Measurements from ENCODE around the gene TADA2B.

Gene TADA2B, protein sequence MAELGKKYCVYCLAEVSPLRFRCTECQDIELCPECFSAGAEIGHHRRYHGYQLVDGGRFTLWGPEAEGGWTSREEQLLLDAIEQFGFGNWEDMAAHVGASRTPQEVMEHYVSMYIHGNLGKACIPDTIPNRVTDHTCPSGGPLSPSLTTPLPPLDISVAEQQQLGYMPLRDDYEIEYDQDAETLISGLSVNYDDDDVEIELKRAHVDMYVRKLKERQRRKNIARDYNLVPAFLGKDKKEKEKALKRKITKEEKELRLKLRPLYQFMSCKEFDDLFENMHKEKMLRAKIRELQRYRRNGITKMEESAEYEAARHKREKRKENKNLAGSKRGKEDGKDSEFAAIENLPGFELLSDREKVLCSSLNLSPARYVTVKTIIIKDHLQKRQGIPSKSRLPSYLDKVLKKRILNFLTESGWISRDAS

DNA sequence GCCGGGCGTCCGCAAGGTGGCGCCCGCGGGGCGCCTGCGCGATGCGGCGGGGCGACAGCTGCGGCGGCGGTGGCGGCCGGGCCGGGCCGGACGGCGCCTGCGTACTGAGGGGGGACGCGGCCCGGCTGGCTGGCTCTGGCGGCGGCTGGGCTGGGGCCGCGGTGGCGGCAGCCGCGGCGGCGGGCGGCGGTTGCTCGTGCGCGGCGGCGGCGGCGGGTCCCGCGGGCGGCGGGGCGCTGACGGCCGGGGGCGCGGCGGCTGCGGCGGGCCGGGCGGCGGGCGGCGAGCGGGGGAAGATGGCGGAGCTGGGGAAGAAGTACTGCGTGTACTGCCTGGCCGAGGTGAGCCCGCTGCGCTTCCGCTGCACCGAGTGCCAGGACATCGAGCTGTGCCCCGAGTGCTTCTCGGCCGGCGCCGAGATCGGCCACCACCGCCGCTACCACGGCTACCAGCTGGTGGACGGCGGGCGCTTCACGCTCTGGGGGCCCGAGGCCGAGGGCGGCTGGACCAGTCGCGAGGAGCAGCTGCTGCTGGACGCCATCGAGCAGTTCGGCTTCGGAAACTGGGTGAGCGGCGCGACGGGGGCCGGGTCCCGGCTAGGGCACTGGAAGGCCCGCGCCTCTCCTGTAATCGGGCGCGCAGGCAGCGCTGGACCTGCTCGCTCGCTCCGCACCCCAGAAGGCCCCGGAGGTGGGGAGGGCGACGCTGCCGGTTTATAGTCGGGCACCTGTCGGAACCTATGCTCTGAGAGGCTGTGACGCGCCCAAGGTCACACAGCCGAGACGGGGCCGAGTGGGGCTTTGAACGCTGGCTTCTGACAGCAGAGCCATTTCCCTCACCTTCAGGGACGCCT lies at the start of gene TADA2B:
Gene TADA2B (plus strand): TSS at position 89 of the 853 bp plus-strand sequence. CDS start 208 bp downstream, at position 297.
- peak; percentile 65 for DNase-seq (ENCODE audit: insufficient read length, low spot score)
- TF ChIP-seq POLR2A (IDR thresholded peaks at IDR 0.05; ENCODE audit: low read depth, low read length) = peak; percentile 60
- FAIRE-seq = no peak

DNA sequence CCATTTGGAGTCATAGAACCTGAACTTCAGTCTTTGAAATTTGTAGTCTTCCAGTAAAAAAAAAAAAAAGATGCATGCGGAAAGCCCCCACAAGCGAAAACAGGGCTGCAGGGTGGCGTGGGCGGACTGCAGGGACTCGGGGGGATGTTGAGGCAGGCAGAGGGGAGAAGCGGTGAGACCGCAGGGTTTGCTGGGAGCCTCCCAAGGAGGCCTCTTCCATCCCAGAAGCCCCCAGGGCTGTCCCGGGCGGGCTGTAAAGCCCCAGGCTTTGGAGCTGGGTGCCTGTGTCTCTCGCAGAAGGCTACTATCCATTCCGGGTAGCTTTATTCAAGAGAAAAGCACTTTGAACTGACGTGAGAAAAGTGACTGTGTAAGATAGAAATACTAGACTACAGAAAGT lies 46.7 kb upstream of the TADA2B start:
- TF ChIP-seq POLR2A (IDR thresholded peaks at IDR 0.05; ENCODE audit: low read depth, low read length) = no peak
- DNase-seq (ENCODE audit: insufficient read length, low spot score) (no peak), FAIRE-seq (no peak)

DNA sequence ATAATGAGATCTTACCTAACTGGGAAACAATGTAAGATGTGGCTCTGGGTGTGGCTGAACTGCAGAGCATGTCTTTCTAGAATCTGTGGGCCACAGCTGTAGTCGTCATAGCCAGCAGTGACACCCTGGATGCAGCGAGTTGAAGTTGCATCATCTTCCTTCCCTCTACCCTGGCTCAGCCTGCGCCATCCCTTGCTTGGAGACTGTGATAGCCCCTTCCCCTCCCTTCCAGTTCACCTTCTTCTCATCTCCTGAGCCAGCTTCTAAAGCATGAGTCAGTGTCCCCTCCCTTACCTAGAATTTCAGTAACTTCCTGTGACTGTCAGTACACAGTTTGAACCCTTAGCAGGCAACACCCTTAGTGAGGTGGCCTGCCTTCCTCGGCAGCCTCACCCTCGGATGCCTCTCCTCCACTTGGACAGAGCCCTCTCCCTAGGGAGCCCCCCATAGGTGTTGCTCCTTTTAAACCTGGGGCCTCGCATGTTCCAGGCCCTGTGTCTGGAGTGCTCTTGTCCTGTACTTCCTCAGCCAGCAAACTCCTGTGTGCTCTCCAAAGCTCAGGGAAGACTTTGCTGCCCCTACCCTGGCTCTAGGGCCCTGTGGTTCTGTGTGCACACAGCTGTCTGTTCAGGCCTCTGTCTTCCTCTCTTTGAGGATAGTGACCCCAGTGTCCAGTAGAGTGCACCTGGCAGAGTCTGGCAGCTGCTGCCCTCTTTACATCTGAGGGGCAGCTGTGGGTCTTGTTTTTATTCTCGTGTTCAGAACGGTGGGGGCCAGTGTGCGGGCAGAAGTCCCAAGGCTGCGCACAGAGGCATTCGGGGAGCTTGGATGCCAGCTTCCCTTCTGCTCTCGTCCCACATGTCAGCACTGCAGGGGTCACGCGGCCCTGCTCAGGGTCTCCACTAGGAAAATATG lies 43.7 kb upstream of the TADA2B start:
- no peak for FAIRE-seq
- no peak for TF ChIP-seq POLR2A (IDR thresholded peaks at IDR 0.05; ENCODE audit: low read depth, low read length)
- DNase-seq (ENCODE audit: insufficient read length, low spot score) = no peak

DNA sequence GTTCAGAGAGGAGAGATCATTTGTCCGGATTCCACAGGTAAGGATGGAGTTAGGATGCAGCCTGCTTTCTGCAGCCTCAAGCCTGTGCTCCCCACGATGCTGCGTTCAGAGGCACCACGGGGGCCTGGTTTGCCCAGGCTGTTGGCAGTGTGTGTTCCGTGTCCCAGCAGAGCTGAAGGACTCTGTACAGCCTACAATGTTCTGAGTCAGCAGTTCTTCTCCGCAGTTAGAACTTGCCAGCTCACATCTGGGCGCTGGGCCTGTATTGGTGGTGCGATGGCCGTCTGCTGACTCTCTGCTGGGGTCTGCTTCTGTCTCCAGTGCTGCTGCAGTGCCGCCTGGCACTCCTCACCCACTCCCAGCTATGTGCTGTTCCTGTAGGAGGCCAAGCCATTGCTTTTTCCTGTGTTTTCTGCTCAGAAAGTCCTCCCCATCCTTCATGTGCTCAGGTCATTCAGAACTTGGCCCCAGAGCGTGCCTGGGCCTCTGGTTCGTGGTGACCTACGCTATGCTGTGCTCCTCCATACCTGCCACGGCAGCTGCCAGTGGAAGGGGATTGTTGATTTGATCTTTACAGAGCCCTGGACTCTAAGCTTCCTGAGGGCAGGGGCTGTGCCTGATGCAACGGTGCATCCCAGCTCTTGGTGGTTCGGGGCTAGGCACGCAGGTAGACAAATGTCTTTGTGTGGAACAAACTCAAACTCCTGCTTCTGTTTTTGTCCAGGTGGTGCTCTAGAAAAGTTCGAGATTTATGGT lies 42.6 kb upstream of the TADA2B start:
- DNase-seq (ENCODE audit: insufficient read length, low spot score) = no peak
- FAIRE-seq = no peak
- no peak for TF ChIP-seq POLR2A (IDR thresholded peaks at IDR 0.05; ENCODE audit: low read depth, low read length)

DNA sequence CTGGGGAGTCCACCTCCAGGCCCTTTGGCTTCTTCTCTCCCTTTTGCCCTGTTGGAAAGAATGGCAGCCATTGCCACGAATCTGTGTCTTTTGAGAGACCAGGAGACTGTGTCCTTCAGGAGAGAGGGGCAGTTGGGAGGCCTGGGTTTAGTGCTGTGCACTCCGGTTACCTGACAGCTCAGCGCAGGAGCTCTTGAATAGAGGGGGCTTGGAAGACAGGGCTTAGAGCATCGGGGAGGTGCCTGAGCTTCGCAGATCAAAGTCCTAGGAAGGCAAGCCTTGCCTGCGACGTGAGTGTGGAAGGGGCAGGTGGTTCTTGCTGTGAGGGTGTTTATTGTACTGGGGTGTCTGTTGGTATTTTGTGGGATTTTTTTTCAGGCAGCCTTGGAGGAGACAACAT lies 41.9 kb upstream of the TADA2B start:
- FAIRE-seq = no peak
- no peak for DNase-seq (ENCODE audit: insufficient read length, low spot score)
- no peak for TF ChIP-seq POLR2A (IDR thresholded peaks at IDR 0.05; ENCODE audit: low read depth, low read length)

DNA sequence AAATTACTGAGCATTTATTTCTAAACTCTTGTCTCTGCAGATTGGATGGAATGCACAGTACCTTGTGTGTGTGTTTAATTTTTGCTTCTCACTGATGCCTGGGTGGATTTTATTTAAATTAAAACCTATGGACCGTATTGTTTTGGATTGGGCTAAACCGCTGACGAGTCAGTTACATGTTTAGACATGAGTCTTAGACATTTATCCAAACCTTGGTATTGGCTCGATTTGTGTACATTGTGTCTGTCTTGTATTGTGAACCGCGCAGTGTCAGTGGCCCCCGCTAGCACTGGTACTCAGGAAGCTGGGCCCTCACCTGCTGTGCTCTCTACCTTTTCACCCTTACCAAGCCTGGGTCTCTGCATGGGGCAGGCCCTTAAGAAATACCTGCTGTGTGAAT lies 40.8 kb upstream of the TADA2B start:
- DNase-seq (ENCODE audit: insufficient read length, low spot score) = no peak
- FAIRE-seq = no peak

DNA sequence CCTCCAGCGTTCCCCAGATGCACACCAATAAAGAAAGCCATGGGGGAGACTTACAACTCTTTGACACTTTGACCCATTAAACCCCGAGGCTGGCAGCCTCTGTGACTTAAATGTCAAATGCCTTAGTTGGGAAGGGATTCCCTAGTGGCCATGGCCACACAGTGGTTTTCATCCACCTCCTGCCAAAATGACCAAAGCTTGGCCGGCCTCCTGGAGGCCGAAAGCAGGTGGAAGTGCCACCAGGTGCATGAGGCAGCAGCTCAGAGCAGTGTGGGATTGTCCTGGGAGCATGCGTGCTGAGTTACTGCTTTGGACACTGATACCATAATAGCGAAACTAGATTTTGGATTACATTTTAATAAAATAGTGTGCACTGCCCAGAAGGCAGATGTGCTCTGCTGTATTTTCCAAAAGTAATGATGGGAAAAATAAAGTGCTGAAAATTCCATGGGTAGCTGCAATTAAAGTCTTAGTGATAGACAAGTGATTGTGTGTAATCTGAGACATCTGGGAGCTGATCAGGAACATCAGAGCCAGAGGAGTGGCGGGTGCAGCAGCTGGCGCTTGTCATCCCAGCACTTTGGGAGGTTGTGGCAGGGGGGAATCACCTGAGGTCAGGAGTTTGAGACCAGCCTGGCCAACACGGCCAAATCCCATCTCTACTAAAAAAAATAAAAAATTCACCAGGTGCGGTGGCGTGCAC lies 39.8 kb upstream of the TADA2B start:
- no peak for TF ChIP-seq POLR2A (IDR thresholded peaks at IDR 0.05; ENCODE audit: low read depth, low read length)
- FAIRE-seq (no peak), DNase-seq (ENCODE audit: insufficient read length, low spot score) (no peak)

More for the DNA sequence above, 40.8 kb upstream of the TADA2B start:
- no peak for TF ChIP-seq POLR2A (IDR thresholded peaks at IDR 0.05; ENCODE audit: low read depth, low read length)

DNA sequence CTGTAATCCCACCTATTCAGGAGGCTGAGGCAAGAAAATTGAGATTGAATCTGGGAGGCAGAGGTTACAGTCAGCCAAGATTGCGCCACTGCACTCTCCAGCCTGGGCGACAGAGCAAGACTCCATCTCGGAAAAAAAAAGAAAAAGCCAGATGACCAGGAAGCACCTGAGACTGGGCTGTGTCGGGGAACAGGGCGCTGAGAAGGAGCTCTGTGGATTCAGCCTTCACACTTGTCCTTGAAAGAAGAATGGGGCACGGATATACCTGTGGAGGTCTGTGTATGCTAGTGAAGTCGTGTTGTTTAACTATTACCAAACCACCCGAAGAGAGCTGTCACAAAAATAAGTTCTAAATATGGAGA lies 39.3 kb upstream of the TADA2B start:
- DNase-seq (ENCODE audit: insufficient read length, low spot score) (no peak), FAIRE-seq (no peak)
- TF ChIP-seq POLR2A (IDR thresholded peaks at IDR 0.05; ENCODE audit: low read depth, low read length) = no peak

DNA sequence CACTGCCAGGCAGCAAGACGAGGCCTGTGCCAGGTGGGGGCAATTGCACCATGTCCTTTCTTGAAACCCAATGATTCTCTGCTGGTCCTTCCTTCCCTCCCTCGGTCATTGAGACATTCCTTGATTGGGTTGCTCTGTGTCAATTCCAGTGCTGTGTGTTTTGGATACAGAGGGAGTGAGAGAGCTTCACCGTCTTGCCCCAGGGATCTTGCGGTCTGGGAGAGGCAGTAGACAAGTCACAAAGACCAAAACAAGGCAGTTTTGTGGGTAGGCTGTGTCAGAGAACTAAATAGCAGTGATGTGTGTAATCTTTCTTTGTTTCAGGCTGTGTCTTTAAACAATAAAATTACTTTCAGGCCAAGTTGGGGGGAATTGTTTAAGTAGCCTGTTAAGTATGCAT lies 38.8 kb upstream of the TADA2B start:
- TF ChIP-seq POLR2A (IDR thresholded peaks at IDR 0.05; ENCODE audit: low read depth, low read length) = no peak
- FAIRE-seq = no peak
- DNase-seq (ENCODE audit: insufficient read length, low spot score) = no peak

DNA sequence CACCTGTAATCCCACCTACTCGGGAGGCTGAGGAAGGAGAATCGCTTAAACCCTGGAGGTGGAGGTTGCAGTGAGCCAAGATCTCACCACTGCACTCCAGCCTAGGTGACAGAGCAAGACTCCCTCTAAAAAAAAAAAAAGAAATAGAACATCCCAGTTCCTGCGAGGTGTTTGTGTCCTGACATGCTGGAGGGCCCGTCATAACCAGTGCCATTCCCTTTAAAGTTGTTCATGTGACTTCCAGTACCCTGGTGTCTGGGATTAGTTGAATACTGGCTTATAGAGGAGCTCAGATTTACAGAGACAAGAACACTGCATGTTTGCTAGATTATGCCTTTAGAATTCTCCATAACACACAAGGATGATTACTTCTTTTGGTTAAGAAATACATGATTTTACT lies 37.6 kb upstream of the TADA2B start:
- DNase-seq (ENCODE audit: insufficient read length, low spot score) = no peak
- TF ChIP-seq POLR2A (IDR thresholded peaks at IDR 0.05; ENCODE audit: low read depth, low read length) = no peak
- FAIRE-seq = no peak

DNA sequence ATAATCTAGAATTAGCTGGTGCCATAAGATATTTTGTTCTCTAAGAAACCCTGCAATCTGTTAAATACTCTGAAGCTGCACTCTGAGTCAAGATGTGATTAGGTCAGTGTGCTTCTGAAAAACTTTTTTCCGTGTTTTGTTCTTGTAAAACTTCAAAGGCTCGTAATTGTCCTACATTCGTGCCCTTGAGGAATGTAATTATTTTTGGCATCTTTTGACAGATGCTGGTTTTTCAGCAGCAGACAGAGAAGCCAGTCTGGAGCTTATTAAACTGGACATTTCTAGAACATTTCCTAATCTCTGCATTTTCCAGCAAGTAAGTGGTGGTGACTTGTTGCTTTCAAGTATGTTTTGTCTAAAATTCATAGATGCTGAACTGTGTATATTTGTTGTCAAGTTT lies 36.8 kb upstream of the TADA2B start:
- no peak for FAIRE-seq
- no peak for TF ChIP-seq POLR2A (IDR thresholded peaks at IDR 0.05; ENCODE audit: low read depth, low read length)
- no peak for DNase-seq (ENCODE audit: insufficient read length, low spot score)

DNA sequence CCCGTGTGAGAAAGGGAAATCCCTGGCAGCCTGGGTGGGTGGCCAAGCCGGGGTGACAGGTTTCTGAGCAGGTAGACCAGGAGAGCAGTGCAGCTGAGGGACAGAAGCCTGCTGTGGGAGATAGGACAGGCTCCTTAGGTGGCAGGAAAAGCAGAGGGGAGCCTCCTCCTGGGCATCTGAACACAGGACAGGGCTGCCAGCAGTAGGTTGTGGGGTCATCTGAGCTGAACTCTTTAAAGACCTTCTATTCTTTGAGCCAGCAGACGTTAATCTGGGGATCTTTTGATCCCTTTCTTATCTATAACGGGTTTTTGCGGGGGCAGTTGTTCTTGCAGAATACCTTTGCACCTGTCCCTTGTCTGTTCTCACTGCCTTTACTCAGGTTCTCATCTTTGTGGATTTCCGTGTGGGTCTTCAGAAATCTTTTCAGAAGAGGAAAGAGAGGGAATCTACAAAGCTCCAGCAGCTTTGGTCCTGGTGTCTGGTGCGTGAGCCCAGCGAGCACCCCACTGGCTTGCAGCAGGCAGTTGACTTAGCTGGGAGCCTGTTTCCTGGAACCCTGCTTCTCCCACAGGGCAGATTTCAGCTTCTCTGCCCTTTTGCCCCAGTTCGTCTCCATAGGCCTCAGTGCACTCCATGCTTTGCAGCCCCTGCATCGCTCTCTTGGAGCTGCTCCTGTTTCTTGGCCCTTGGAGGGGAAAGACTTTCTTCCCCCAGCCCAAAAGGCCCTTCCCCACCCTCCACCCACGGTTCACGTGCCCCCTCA lies 35.8 kb upstream of the TADA2B start:
- no peak for TF ChIP-seq POLR2A (IDR thresholded peaks at IDR 0.05; ENCODE audit: low read depth, low read length)
- DNase-seq (ENCODE audit: insufficient read length, low spot score) = no peak
- no peak for FAIRE-seq
